GDM1 (cell line): ENCODE results near the gene PRDM2.

Experiments
- DNase-seq: peaks from one replicate; lab custom pipeline; 2025; lab: John Stamatoyannopoulos, UW

The PRDM2 gene

GRCh38 chr1:13763991-13764390 lies 64.0 kb downstream of the PRDM2 start:
- DNase-seq, result no peak

DNA sequence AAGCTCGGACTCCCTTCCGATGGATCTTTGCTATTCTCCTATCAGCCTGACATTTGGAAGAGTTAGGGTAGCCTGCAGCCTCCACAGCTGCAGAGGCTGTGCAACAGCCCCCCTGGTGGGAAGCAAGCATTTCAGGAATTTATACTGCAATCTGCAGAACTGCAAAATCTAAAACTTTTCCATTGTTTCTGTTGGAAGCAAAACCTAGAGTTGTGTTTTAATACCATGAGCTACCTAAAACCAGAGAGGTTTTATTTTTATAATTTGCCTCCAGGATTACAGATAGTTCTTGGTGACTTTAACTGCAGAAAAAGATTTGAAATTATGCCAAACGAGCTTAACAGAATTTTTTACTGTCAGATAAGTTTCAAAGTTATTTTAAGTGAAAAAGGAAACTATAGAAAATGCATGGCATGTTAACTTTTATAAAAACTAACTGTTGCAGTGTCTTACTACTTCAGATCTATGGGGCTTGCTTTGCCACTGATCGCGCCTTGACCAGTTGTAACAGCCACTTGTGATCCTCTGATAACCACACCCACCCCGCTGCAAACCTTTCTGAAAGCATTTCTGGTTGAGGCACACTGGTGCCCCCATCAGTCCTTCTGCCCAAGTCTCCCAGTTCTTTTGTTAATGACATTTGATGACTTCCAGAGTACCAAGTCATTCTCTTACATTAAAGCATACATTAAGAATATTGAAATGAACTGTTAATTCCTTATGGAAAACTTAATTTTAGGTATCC lies 64.8 kb downstream of the PRDM2 start:
- DNase-seq, result no peak

GRCh38 chr1:13766592-13767564 lies 66.9 kb downstream of the PRDM2 start:
- no peak for DNase-seq

DNA sequence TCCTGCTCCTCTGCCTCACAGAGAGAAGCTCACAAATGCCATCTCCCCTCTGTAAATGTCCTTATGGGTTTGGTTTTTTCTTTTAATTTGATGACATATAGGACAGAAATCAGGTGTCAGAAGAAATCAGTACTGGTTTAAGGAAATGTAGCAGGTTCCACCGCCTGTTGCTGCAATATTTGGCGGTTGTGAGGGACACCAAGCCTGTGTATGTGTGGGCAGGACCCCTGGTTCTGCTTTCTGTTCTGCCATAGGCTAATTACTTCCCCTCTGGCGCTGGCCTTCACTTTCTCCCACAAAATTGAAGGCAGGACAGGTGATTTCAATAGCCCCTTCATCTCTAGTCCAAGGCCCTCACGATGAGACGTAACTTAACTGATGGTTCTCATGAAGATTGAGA lies 69.2 kb downstream of the PRDM2 start:
- no peak for DNase-seq

DNA sequence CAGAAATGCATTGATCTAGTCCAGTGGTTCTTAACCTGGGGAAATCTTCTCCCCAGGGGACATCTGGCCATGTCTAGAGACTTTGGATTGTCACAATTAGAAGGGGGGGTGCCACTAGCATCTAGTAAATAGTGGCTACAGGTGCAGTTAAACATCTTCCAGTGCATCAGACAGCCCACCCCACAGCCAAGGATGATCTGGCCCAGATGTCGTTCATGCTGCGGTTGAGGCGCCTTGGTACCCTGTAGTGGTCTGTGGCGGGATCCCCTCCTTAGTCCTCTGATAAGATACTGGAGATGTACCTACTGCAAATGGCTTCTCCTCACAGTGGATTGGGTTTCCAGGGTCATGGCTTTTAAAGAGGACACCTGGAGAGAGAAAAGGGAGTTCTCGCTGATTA lies 69.8 kb downstream of the PRDM2 start:
- DNase-seq, result no peak

DNA sequence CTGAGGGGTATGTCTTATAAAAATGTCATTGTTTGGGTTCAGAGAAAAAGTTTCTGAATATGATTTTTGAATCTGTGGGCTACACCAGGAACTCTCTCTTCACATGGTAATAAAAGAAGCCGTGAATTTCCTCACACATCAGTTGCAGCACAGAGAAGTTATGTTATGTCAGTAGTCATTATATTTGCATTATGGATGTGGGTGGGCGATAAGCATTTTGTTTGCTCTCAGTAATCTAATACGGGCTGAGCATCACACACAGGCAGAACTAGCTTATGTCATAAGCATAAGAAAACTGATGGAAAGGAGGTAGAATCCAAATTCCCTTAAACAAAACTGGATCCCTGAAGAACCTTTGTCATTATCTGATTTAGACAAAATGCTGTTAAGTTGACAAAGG lies 70.8 kb downstream of the PRDM2 start:
- DNase-seq, result no peak

DNA sequence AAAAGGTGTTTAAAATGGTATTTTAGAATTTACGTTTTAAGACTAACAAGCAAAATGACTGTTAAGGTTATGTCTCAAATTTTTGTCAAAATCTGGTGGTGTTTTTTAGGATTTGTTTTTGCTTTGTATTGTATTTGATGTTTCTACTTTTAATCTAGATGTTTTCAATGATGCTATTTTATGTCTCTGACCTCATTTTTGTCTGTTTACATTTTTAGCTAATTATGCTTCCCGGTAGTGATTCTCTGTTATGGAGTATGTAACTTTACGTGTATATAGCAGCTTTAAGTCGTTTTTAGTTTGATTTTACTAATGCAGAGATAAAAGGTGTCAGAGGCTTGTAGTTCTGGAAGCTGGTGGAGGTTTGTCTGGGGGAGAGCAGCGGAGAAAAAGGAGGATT lies 71.8 kb downstream of the PRDM2 start:
- DNase-seq, result no peak

DNA sequence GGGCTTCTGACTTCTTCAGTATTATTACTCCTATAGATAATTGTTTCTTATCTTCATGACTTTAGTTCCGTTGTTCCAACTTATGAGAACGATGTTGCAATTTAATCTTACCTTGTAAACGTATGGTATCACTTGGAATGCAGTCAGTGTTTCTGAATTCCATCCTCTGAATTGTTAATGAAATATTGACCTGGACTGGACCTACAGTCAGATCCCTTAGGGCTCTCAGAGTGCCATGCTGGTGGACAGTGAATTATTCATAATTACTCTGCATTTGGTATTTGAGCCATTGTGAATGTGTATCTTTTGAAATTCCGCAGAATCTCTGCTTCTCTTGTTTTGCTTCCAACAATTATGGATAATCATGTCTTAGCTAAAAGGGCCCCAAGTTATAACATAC lies 72.3 kb downstream of the PRDM2 start:
- DNase-seq, result no peak

GRCh38 chr1:13774121-13774520 lies 74.1 kb downstream of the PRDM2 start:
- DNase-seq, result no peak

- no peak for DNase-seq
Measured at GRCh38 chr1:13775459-13775858, 75.5 kb downstream of the PRDM2 start.

GRCh38 chr1:13775916-13776315 lies 75.9 kb downstream of the PRDM2 start:
- DNase-seq, result no peak

GRCh38 chr1:13778431-13778830 lies 78.4 kb downstream of the PRDM2 start:
- no peak for DNase-seq

GRCh38 chr1:13779930-13780329 lies 79.9 kb downstream of the PRDM2 start:
- no peak for DNase-seq

DNA sequence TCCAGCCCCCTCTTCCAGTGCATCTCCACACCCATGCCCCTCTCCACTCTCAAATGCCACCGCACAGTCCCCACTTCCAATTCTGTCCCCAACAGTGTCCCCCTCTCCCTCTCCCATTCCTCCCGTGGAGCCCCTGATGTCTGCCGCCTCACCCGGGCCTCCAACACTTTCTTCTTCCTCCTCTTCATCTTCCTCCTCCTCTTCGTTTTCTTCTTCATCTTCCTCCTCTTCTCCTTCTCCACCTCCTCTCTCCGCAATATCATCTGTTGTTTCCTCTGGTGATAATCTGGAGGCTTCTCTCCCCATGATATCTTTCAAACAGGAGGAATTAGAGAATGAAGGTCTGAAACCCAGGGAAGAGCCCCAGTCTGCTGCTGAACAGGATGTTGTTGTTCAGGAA lies 80.8 kb downstream of the PRDM2 start:
- no peak for DNase-seq

- no peak for DNase-seq
Measured at GRCh38 chr1:13781228-13781627, 81.2 kb downstream of the PRDM2 start.

- no peak for DNase-seq
Measured at GRCh38 chr1:13781907-13782633, 82.1 kb downstream of the PRDM2 start.

GRCh38 chr1:13782634-13783360 lies 82.8 kb downstream of the PRDM2 start:
- DNase-seq, result no peak

DNA sequence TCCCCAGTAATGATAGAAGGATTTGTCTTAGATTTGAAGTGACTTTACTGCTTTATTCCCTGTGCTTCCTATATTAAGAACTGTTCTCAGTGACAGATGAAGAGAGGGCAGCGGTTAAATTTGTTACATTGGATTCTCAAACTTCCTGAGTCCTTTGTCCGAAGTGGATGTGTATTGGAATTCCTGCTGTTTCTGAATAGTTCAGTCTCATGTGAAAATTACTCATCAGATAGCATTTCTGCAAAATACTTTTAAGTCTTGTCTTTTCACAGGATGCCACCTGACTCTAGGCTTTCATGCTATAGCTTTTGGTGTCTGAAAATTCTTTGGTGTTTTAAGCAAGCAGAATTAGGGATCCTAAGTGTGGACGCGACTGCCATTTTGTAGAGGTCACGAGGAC lies 83.6 kb downstream of the PRDM2 start:
- no peak for DNase-seq

GRCh38 chr1:13784971-13785370 lies 85.0 kb downstream of the PRDM2 start:
- no peak for DNase-seq

DNA sequence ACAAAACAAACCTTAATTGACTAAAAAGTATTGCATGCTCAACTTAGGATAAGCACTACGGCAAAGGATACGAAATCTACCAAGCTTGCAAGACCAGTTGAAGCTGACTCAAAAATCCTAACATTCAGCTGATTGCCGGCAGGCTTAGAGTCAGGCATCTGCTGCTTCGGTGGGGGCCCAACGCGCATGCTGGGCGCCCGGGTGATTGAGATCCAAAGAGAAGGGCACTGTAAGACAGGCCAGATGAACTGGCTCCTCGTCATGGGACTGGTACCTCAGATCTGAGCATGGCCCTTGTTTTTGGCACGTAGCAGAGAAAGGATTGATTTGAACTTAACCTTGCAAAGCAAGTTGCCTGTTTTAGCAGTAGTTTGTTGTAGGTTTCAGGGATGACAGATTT lies 86.6 kb downstream of the PRDM2 start:
- no peak for DNase-seq

DNA sequence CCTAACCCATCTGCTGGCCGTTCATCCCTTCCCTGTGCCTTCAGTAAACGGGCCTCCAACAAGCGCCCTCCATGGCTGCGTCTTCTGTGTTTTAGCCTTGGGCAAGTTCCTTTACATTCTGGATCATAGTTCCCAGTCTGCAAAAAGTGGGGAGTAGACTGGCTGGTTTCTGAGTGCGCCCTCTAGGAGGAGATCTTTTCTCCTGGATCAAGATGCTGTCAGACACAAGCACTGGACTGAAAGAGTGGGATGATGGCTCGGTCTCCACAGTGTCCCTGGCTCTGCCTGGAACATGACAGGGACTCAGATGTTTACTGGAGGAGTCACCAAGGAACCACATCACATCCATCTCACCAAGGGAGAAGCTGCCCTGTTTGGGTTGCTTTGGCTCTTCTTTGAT lies 88.8 kb downstream of the PRDM2 start:
- no peak for DNase-seq
